Stimulated activated CD4-positive, alpha-beta T cell treated with anti-CD3 and anti-CD28 coated beads, Interleukin-1b, Interleukin-23, amount 100 ng/mL, for 48 hours (primary cell): ENCODE measurements around the gene MRPL53.
A peak's percentile ranks its signal among the peaks of the same experiment; 100 is the strongest.
"Not testable (repeated sequence)": the region's sequence is repeated elsewhere in the genome, so short reads cannot be mapped to it uniquely, and the experiment has no call there.

Source experiments
- DNase-seq: peaks from one replicate; pipeline ENCODE4 v3.0.0-alpha.2; 2020

MRPL53 gene

DNA sequence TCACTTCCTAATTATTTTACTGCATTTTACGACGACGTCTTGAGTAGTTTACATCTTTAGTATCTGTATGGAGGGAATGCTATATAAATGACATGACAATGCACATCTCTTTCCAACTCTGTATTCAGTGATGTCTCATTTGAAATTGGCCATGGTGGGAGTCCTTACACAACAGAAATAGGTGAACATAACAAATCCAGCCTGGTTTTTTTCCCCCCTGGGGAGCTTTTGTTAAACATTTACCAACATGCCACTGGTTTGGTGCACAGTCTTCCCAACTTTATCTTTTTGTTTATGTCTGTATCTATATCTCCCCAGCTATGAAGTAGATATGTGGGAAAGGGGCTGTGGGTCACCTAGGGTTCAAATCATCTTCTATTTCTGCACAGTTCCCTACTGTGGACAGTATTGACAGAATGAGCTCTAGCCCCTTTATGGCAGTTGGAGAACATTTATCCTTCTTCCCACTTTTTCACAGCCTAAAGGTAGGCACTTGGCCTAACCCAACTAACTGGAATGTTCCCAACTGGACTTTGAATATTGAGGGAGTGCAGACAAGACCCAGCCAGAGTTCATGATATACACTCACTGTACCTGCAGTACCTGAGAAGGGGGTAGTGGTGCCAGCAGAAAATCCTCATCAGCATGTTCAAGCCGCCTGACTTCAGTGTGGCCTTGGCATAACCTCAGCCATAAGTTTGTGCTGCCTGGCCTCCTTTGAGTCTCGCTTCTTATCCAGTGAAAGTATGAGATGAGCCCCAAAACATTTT lies 25.1 kb downstream of the MRPL53 start:
- no peak for DNase-seq

DNA sequence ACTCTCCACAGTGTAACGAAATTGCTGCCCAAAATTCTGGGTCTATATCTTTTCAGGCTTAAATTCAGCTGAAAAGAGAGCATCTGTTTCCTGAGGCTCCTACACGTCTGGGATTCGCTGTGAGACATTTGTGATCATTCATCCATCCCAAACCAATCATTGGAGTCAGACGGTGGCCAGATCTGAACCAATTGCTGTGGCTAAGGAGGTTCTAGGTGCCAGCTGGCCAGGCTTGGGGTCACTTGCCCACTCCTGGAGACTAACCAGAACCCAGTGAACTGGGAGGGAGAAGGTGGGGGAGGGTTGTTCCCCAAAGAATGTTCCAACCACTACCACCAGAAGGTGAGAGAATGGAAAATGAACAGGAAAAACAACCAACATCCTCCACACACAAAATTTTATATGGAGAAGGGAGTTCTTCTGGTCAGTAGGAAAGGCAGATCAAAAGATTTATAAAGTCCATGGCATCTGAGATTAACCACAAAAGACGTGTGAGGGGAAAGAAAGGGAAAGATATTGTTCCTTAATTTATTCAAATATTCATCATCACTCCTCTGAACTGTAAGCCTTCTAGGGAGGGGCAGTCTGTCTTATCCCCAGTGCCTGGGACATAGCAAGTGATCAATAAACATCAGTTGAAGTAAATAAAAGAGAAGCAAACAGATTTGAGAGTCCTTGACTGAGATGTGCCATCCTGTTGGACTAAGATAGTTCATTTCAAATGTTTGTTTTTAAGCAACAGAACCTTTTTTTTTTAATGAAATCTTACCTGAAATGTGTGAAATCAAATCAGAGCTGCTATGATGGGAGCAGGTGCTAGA lies 27.8 kb downstream of the MRPL53 start:
- no peak for DNase-seq

GRCh38 chr2:74442483-74443297 lies 29.8 kb downstream of the MRPL53 start:
- DNase-seq: not testable (repeated sequence)

DNA sequence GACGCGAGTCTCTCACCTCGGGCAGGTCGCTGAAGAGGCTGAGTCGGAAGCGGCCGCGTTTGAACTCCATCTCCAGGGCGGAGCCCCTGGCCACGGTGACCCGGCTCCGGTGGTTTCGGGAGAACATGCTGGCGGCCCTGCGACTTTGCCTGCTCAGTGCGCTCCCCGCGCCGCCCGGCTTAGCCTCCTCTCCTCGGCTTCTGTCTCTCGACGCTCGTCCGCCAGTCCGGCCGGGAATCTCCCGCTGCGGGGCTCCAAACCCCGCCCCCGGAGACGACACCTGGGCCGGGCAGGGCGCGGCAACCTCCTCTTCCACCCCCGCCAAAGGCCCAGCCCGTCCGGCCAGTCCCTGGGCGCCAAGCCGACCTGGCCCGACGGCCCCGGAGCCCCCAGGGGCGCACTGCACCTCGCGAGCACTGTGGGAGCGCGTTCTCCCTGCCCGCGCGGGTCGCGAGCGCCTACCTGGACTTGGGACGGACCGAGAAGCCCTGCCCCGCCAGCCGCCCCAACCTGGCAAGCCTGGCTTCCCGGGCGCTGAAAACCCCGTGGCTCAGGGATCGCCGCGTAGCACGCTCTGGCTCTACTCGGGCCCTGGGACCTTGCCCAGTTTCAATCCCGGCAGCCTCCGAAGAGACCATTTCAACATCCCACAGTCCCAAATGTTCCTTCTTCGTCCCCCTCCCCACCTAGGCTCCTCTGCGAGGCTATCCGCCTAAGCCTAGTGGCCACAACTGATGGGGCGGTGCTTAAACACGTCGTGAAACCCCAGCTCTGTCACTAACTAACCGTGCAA lies 30.6 kb downstream of the MRPL53 start, which contains the start of gene RTKN:
TSS of gene RTKN (minus strand) at position 248 of the 793 bp plus-strand sequence. CDS start at position 127, 121 bp downstream.
- peak; percentile 22 for DNase-seq

DNA sequence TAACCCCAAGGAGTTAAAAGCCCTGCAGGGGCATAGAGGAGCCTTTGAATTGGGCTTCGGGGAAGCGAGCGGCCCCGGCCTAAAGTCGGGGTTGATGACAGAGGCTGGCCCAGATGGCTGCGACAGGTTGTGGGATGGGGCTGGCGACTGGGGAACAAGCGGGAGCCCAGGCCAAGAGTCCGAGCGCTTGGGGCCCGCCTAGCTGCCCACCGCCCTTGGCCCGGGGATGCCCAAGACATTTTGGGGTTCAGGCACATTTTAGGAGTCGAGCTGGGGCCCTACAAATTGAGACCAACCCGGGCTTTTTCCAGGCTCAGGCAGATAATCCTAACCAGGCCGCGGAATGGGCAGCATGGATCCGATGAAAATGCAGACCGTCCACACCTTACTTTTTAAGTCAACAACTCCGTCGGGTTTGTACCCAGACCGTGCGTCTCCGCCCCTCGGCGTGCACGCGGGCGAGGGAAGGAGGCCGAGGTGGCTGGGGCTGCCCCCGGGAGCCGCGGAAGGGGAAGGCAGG lies 31.2 kb downstream of the MRPL53 start:
- DNase-seq: no peak

GRCh38 chr2:74440378-74441169 lies 31.9 kb downstream of the MRPL53 start:
- DNase-seq: peak; percentile 64

GRCh38 chr2:74439803-74440377 lies 32.6 kb downstream of the MRPL53 start:
- DNase-seq: no peak

- DNase-seq: no peak
These were observed 33.1 kb downstream of the MRPL53 start for GRCh38 chr2:74439373-74439772.

GRCh38 chr2:74438248-74438647 lies 34.2 kb downstream of the MRPL53 start:
- DNase-seq: no peak

DNA sequence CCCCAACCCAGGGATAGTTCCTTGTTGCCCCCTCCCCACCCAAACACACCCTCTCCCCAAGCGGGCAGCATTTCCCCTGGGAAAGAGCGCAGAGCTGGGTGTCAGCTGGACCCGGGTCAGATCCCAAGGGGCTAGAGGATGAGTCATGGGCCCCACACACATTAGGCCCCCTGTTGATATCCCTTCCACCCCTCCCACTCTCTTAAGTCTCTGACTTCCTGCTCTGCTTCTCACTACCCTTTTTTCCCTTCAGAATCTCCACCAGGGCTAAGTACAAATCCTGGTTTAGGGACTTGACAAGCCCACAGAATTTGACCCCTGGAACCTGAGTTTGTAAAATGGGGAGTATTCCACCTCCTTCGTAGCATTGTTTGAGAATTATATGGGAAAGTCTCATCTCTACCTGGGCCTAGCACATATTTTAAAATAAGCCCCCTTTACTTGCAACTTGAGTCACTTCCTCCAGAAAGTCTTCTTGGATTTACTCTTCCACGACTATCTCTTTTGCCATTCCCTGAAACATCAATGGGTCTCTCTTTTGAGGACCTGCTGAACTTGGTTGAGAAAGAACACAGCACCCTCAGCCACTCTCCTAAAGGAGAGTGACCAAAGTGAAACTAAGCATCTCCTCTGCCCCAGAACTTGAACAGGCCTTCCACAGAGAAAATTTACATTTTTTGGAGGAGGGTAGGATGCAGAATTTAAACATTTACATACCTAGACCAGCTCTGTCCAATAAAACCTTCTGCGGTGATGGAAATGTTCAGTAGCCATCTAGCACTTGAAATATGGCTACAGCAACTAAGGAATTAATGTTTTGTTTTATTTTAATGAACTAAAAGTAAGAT lies 35.4 kb downstream of the MRPL53 start:
- DNase-seq: no peak

DNA sequence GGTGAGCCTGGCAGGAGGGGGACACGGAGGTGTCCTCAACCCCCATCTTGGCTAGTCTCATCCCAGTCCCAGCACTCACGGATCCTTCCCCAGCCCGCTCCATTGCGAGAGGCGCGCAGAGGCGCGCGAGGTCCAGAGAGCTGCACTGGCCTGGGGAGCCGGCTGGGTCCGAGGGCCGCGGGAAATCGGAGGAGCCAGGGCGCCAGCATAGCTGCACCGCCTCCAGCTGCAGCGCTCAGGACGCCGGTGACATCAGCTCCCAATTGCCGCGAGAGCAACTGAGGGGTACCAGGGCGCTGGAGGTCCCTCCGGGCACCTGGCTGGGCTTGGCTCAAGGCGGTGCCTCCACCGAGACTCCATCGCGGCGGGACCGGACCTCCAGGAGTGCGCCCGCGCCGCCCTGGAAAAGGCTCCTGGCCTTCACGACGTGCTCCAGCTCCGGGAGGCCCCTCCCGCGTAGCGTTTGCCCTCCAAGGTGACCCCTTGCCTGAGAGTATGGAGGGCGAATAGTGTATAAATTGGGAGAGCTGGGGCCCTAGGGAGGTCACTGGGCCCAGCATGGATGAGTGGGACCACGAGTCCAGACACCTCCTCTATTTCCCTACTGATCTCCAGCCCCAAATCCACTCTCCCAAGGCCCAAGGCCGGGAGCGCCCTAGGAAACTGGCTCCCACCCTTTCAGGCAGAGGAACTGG lies 36.2 kb downstream of the MRPL53 start:
- no peak for DNase-seq

DNA sequence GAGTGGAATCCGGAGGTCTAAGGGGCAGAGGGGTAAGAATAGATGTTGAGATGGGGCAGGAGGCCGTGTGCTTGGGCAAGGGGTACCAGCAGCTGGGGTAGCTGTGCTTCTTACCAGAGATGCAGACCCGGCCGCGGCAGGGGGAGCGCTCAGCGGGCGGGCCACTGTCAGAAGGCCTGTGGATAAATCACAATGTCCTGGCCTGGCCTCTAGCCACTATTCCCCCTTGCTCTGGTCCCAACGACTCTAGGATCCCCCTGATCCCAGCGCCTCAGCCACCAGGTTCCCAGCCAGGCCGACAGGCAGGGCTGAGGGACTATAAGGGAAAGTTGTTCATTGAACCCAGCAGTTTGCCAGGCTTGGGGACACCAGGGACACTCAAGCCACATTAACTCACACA lies 42.0 kb downstream of the MRPL53 start:
- DNase-seq: no peak

GRCh38 chr2:74429487-74430451 lies 42.7 kb downstream of the MRPL53 start:
- DNase-seq: no peak

DNA sequence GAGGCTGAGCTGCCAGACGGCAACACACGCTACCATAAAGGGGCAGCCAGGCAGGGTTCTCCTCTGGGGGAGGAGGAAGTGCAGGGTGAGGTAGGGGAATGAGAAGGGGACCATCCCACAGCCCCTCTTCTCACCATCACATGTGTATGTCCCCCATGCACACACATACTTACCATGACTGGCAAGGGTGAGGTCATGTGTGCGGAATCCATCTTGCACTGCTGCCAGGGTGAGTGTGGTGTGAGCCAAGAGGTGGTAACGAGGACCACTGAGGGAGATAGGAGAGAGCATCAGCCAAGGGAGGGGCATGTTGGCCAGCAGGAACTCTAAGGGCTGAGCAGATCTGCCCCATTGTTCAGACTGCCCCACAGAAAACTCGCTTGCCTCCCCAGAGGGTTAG lies 43.8 kb downstream of the MRPL53 start:
- no peak for DNase-seq

DNA sequence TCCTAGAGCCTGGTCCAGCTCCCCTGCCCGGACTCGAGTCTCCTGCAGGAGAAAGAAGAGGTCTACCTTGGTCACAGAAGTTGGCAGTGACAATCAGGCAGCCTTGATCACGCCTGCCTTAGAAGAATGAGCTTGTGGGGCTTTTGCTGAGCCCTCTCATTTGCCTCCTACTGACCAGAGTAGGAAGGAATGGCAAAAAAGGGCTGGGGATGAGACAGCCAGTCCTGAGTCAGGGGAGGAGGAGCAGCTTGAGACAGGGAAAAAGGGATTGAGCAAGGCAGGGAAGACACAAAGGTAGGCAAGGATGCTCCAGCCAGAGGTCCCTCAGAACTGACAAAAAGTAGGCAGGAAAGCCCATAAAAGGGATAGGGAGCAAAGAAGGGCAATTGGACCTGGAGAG lies 44.9 kb downstream of the MRPL53 start:
- no peak for DNase-seq

GRCh38 chr2:74426181-74426758 lies 46.2 kb downstream of the MRPL53 start:
- DNase-seq: no peak

DNA sequence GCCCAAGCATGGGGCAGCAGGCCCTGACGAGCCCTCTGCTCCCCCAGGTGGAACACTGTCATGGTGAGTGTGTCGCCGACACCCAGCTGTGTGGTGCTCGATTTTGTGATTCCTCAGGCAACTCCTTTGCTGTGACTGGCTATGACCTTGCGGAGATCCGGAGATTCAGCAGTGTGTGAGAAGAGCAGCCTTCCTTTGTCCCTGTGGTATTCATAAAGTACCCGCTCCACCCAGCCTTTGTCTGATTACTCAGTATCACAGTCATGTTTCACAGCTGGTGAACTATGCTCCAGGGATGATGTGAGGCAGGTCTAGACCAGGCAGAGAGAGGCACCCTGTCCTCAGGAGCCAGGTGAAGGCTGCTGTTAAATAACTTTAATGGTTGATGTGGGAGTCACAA lies 47.0 kb downstream of the MRPL53 start:
- no peak for DNase-seq

GRCh38 chr2:74424995-74425406 lies 47.5 kb downstream of the MRPL53 start:
- DNase-seq: no peak
